ENCODE measurements around the gene TMEM184C.

Gene TMEM184C

DNA sequence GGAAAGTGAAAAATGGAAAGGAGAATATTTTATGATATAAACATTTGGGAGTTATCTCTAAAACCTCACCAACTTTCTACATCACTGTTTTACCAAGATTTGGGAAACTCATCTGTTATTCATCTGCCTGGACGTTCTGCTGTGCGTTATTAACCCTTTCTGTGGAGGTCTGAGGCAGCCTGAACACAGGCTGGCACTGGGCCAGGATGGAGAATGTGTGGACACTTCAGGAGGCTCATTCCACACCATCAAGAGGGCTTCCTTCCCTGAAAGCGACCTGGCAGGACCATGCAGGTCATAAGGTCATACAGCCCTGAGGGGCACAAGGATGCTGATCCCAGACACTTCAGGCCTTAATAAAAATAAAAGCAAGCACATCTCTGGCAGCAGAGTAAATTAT is 31.2 kb upstream of the TMEM184C start:
- no peaks in the 10 kb centered on the region for H3K27me3 ChIP-seq (ENCODE audit: insufficient read depth, poor library complexity, severe bottlenecking)
- TF ChIP-seq, protein P1, sequence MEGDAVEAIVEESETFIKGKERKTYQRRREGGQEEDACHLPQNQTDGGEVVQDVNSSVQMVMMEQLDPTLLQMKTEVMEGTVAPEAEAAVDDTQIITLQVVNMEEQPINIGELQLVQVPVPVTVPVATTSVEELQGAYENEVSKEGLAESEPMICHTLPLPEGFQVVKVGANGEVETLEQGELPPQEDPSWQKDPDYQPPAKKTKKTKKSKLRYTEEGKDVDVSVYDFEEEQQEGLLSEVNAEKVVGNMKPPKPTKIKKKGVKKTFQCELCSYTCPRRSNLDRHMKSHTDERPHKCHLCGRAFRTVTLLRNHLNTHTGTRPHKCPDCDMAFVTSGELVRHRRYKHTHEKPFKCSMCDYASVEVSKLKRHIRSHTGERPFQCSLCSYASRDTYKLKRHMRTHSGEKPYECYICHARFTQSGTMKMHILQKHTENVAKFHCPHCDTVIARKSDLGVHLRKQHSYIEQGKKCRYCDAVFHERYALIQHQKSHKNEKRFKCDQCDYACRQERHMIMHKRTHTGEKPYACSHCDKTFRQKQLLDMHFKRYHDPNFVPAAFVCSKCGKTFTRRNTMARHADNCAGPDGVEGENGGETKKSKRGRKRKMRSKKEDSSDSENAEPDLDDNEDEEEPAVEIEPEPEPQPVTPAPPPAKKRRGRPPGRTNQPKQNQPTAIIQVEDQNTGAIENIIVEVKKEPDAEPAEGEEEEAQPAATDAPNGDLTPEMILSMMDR (IDR thresholded peaks at IDR 0.05; ENCODE audit: insufficient read depth, low read length), result no peak
- TF ChIP-seq POLR2AphosphoS5 (IDR thresholded peaks at IDR 0.05; ENCODE audit: low read depth) (no peak), GABPA (IDR thresholded peaks at IDR 0.05; ENCODE audit: low read depth) (no peak), SPI1 (IDR thresholded peaks at IDR 0.05; ENCODE audit: borderline replicate concordance, low read depth) (no peak), REST (IDR thresholded peaks at IDR 0.05; ENCODE audit: insufficient replicate concordance, low read depth) (no peak)
- H3K27ac ChIP-seq (replicated peaks), result no peak overlapping the region
- H3K4me3 ChIP-seq (replicated peaks; ENCODE audit: insufficient read depth, low read length), result no peak overlapping the region
- DNase-seq (ENCODE audit: low read depth in 1 of 2, low spot score in 1 of 2), result no peak

- Histone ChIP-seq H3K27ac (replicated peaks) (no peak overlapping the region), H3K27me3 (ENCODE audit: insufficient read depth, poor library complexity, severe bottlenecking) (no peaks in the 10 kb centered on the region), H3K4me3 (replicated peaks; ENCODE audit: insufficient read depth, low read length) (no peak overlapping the region)
- no peak for DNase-seq (ENCODE audit: low read depth in 1 of 2, low spot score in 1 of 2)
- no peak for TF ChIP-seq POLR2AphosphoS5 (IDR thresholded peaks at IDR 0.05; ENCODE audit: low read depth)
Measured at GRCh38 chr4:147586637-147587036, 30.6 kb upstream of the TMEM184C start.

GRCh38 chr4:147587041-147587440 is 30.2 kb upstream of the TMEM184C start:
- Histone ChIP-seq H3K27ac (replicated peaks) (no peak overlapping the region), H3K27me3 (ENCODE audit: insufficient read depth, poor library complexity, severe bottlenecking) (no peaks in the 10 kb centered on the region), H3K4me3 (replicated peaks; ENCODE audit: insufficient read depth, low read length) (no peak overlapping the region)
- TF ChIP-seq POLR2AphosphoS5 (IDR thresholded peaks at IDR 0.05; ENCODE audit: low read depth), result no peak
- no peak for TF ChIP-seq REST (IDR thresholded peaks at IDR 0.05; ENCODE audit: insufficient replicate concordance, low read depth)
- TF ChIP-seq SPI1 (IDR thresholded peaks at IDR 0.05; ENCODE audit: borderline replicate concordance, low read depth), result no peak
- no peak for TF ChIP-seq GABPA (IDR thresholded peaks at IDR 0.05; ENCODE audit: low read depth)
- TF ChIP-seq, protein P1 (IDR thresholded peaks at IDR 0.05; ENCODE audit: insufficient read depth, low read length), result no peak
- no peak for DNase-seq (ENCODE audit: low read depth in 1 of 2, low spot score in 1 of 2)

GRCh38 chr4:147589586-147589985 is 27.6 kb upstream of the TMEM184C start:
- H3K27me3 ChIP-seq (ENCODE audit: insufficient read depth, poor library complexity, severe bottlenecking), result no peaks in the 10 kb centered on the region
- DNase-seq (ENCODE audit: low read depth in 1 of 2, low spot score in 1 of 2), result no peak
- no peak for TF ChIP-seq REST (IDR thresholded peaks at IDR 0.05; ENCODE audit: insufficient replicate concordance, low read depth)
- TF ChIP-seq POLR2AphosphoS5 (IDR thresholded peaks at IDR 0.05; ENCODE audit: low read depth), result no peak
- TF ChIP-seq SPI1 (IDR thresholded peaks at IDR 0.05; ENCODE audit: borderline replicate concordance, low read depth), result no peak
- TF ChIP-seq GABPA (IDR thresholded peaks at IDR 0.05; ENCODE audit: low read depth), result no peak
- TF ChIP-seq, protein P1 (IDR thresholded peaks at IDR 0.05; ENCODE audit: insufficient read depth, low read length), result no peak
- H3K27ac ChIP-seq (replicated peaks), result no peak overlapping the region
- H3K4me3 ChIP-seq (replicated peaks; ENCODE audit: insufficient read depth, low read length), result no peak overlapping the region
